Measurements from ENCODE around the gene ALG1.
"Not testable (repeated sequence)": the region's sequence is repeated elsewhere in the genome, so short reads cannot be mapped to it uniquely, and the experiment has no call there.

- not testable (repeated sequence) for TF ChIP-seq CTCF (IDR thresholded peaks at IDR 0.05; ENCODE audit: insufficient read depth, low read depth, low read length); EZH2 (IDR thresholded peaks at IDR 0.05; ENCODE audit: insufficient read depth, low read length)
Observed at GRCh38 chr16:5116780-5117295, 45.2 kb downstream of the ALG1 start.

Data from astrocyte (in vitro differentiated cells and primary cell).